PC-9 (cell line): Measurements from ENCODE around the gene IFNL2. TPM values are rescaled to one million over a fixed set of nuclear protein-coding genes. Genes with fewer than 3 reads are reported as not detected.
"Not testable (repeated sequence)": the region's sequence is repeated elsewhere in the genome, so short reads cannot be mapped to it uniquely, and the experiment has no call there.

Source experiments
- Bru-seq: library from RNA; stranded (reverse); fragments of 400-500 nt; gene quantifications from one replicate; lab custom pipeline; 2021; lab: Mats Ljungman, UMichigan
- BruChase-seq, 2 experiments: library from RNA; stranded (reverse); fragments of 400-500 nt; gene quantifications; one replicate each; lab custom pipeline; 2021; lab: Mats Ljungman, UMichigan
- BruUV-seq: library from RNA; stranded (reverse); fragments of 400-500 nt; replicated peaks from 2 replicates; lab custom pipeline; 2021; lab: Mats Ljungman, UMichigan
- CTCF ChIA-PET: fragments of 300-600 bp; sonication (Branson Sonifier 250); formaldehyde crosslinking; loops from one replicate; lab custom pipeline; 2022; ENCODE audit warnings: antibody characterized with exemption; lab: Charles Lee
- POLR2A ChIA-PET: fragments of 300-600 bp; sonication (Branson Sonifier 250); formaldehyde crosslinking; loops from one replicate; lab custom pipeline; 2022; ENCODE audit warnings: antibody characterized with exemption; ENCODE audit not compliant: unreplicated experiment; lab: Charles Lee
- DNase-seq, 2 experiments: peaks; one replicate each; pipeline versions ENCODE4 v3.0.0 to v3.0.0-alpha.2; 2015 to 2022; ENCODE audit warnings: mixed read lengths in 1 of 2
- H2AFZ ChIP-seq: fragments of 200-600 bp; sonication (generic); 2 replicates; pipeline ENCODE4 v1.8.1; 2017; ENCODE audit warnings: antibody characterized with exemption
- H3F3A ChIP-seq: fragments of 200-600 bp; sonication (generic); 2 replicates; pipeline ENCODE4 v1.8.1; 2017; ENCODE audit warnings: antibody characterized with exemption, mild to moderate bottlenecking, low read depth; ENCODE audit not compliant: insufficient read depth
- H3K27ac ChIP-seq: fragments of 200-600 bp; sonication (generic); 2 replicates; pipeline ENCODE4 v1.6.1; 2016; ENCODE audit warnings: mixed run types
- H3K27me3 ChIP-seq: fragments of 200-600 bp; sonication (generic); 2 replicates; pipeline ENCODE4 v1.6.1; 2016; ENCODE audit warnings: low read depth, mixed run types; ENCODE audit not compliant: insufficient read depth
- H3K36me3 ChIP-seq: fragments of 200-600 bp; sonication (generic); 2 replicates; pipeline ENCODE4 v1.6.1; 2016; ENCODE audit warnings: low read depth, mixed run types
- H3K4me1 ChIP-seq: fragments of 200-600 bp; sonication (generic); replicated peaks from 2 replicates; pipeline ENCODE4 v1.6.1; 2016; ENCODE audit warnings: mixed run types; ENCODE audit not compliant: insufficient read depth
- H3K4me2 ChIP-seq: fragments of 200-600 bp; sonication (generic); 2 replicates; pipeline ENCODE4 v1.6.1; 2017; ENCODE audit warnings: mixed run types
- H3K4me3 ChIP-seq: fragments of 200-600 bp; sonication (generic); 2 replicates; pipeline ENCODE4 v1.6.1; 2016; ENCODE audit warnings: mixed run types
- H3K79me2 ChIP-seq: fragments of 200-600 bp; sonication (generic); 2 replicates; pipeline ENCODE4 v1.6.1; 2017; ENCODE audit warnings: low read depth, mixed run types
- H3K9me2 ChIP-seq: fragments of 200-600 bp; sonication (generic); 2 replicates; pipeline ENCODE4 v1.8.1; 2017; ENCODE audit warnings: mild to moderate bottlenecking; ENCODE audit not compliant: insufficient read depth
- H3K9me3 ChIP-seq: fragments of 200-600 bp; sonication (generic); 2 replicates; pipeline ENCODE4 v1.8.1; 2016; ENCODE audit warnings: low read depth; ENCODE audit not compliant: insufficient read depth
- H4K20me1 ChIP-seq: fragments of 200-600 bp; sonication (generic); 2 replicates; pipeline ENCODE4 v1.8.1; 2017; ENCODE audit not compliant: insufficient read depth
- CTCF ChIP-seq: fragments of 200-600 bp; sonication (generic); conservative IDR thresholded peaks from 2 replicates; pipeline ENCODE4 v1.6.1; 2017; ENCODE audit warnings: mixed run types, antibody characterized with exemption, mild to moderate bottlenecking, moderate library complexity
- EZH2 ChIP-seq: fragments of 200-600 bp; sonication (generic); IDR thresholded peaks from 2 replicates; pipeline ENCODE4 v1.8.0; 2017; ENCODE audit warnings: antibody characterized with exemption, low read depth
- intact Hi-C: fragments of 100-400 bp; cut with micrococcal nuclease; formaldehyde crosslinking; loops from one replicate; pipeline ENCODE4 v1.10.0; 2022; ENCODE audit not compliant: unreplicated experiment
- long read RNA-seq: library from polyadenylated mRNA; stranded (forward); transcript quantifications from one replicate; pipeline ENCODE4 v2.0.0, GENCODE V29; 2022
- total RNA-seq: library from RNA; stranded (reverse); gene quantifications from 2 replicates; pipeline ENCODE4 v1.2.3, GENCODE V29; 2021

IFNL2 gene
- total RNA-seq, result not detected in 2 replicates
- not detected for Bru-seq, nascent RNA
- BruChase-seq, experiment 1, labeled RNA remaining after a 2-hour chase, result not detected
- BruChase-seq, experiment 2, labeled RNA remaining after a 6-hour chase, result not detected
- long read RNA-seq, result 0 reads

GRCh38 chr19:39268085-39268484 lies at the start of gene IFNL2:
Gene IFNL2 (plus strand): TSS chr19:39268396. CDS start chr19:39268569, 173 bp downstream.
- H3K36me3 ChIP-seq, H3K4me3 ChIP-seq, H3K9me3 ChIP-seq, H4K20me1 ChIP-seq, H3K9me2 ChIP-seq, H2AFZ ChIP-seq, CTCF ChIA-PET, H3K27me3 ChIP-seq, intact Hi-C loops, DNase-seq, H3K27ac ChIP-seq, H3K4me1 ChIP-seq, H3K79me2 ChIP-seq, H3K4me2 ChIP-seq, BruUV-seq, H3F3A ChIP-seq: not testable (repeated sequence)
- POLR2A ChIA-PET, result interaction anchor here (0.7 kb wide), 1 partner anchor 16 kb away, joined by 3 read pairs; no protein-coding TSS in a partner anchor

DNA sequence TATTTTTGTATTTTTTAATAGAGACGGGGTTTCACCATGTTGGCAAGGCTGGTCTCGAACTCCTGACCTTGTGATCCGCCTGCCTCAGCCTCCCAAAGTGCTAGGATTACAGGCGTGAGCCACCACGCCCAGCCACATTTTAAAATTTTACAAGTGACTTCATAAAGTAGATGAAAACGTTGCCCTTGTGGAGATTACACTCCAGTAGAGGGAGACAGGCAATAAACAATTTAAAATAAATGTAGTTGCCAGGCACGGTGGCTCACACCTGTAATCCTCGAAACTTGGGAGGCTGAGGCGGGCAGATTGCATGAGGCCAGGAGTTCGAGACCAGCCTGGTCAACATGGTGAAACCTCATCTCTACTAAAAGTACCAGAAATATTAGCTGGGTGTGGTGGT lies 49.1 kb upstream of the IFNL2 start:
- H3K9me3 ChIP-seq, H3F3A ChIP-seq, H4K20me1 ChIP-seq, POLR2A ChIA-PET, BruUV-seq, H3K9me2 ChIP-seq, H3K27me3 ChIP-seq, H3K4me2 ChIP-seq, H3K4me1 ChIP-seq, CTCF ChIA-PET, H2AFZ ChIP-seq, H3K27ac ChIP-seq, DNase-seq, intact Hi-C loops, H3K79me2 ChIP-seq, H3K36me3 ChIP-seq, H3K4me3 ChIP-seq: not testable (repeated sequence)

GRCh38 chr19:39223703-39224279 lies 44.4 kb upstream of the IFNL2 start:
- Histone ChIP-seq H3K9me3 (no peaks in the 10 kb centered on the region), H3K36me3 (no peaks in the 10 kb centered on the region), H3K4me3 (no peak overlapping the region), H3K27me3 (no peaks in the 10 kb centered on the region), H3K4me2 (no peak overlapping the region), H3K4me1 (no peaks in the 10 kb centered on the region), H4K20me1 (no peaks in the 10 kb centered on the region), H3K27ac (no peak overlapping the region), H3K79me2 (no peaks in the 10 kb centered on the region), H3F3A (no peaks in the 10 kb centered on the region), H3K9me2 (no peaks in the 10 kb centered on the region), H2AFZ (no peak overlapping the region)
- TF ChIP-seq CTCF (no peak), EZH2 (no peak)
- peak in 1 of 2 experiments; percentile 23 for DNase-seq
- CTCF ChIA-PET, result interaction anchor here (0.6 kb wide), 1 partner anchor 699 kb away, joined by 3 read pairs; no protein-coding TSS in a partner anchor
- POLR2A ChIA-PET, result interaction anchor here (0.6 kb wide), 1 partner anchor 14 kb away, joined by 6 read pairs; no protein-coding TSS in a partner anchor
- BruUV-seq, result no TSS peak
- intact Hi-C loops, result no loop called here

DNA sequence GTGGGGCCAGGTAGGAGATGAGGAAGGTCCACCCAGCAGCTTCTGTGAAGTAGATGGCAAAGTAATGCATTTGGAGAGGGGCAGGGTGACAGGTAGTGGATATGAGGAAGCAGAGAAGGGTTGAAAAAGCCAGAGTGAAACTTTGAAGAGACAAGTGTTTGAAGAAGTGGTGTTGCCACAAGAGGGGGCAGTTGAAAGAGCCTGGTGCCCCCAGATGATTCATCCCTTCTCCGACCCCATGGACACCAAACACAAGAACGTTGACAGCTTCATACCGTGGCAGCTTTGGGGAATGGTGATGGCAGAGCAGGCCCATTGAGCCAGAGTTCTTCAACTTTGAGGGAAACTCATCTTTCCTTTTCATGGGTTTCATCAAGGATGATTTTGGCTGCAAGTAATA lies 43.3 kb upstream of the IFNL2 start:
- CTCF ChIA-PET, result no interaction called here
- no peak overlapping the region for H3K4me3 ChIP-seq
- H3K9me3 ChIP-seq, result no peaks in the 10 kb centered on the region
- no peaks in the 10 kb centered on the region for H3K36me3 ChIP-seq
- H3K4me2 ChIP-seq, result no peak overlapping the region
- no peak overlapping the region for H3K27ac ChIP-seq
- no peaks in the 10 kb centered on the region for H3K4me1 ChIP-seq
- H3K79me2 ChIP-seq, result no peaks in the 10 kb centered on the region
- POLR2A ChIA-PET, result no interaction called here
- H3F3A ChIP-seq, result no peaks in the 10 kb centered on the region
- H3K27me3 ChIP-seq, result no peaks in the 10 kb centered on the region
- intact Hi-C loops, result no loop called here
- BruUV-seq, result no TSS peak
- DNase-seq, result no peak
- no peaks in the 10 kb centered on the region for H3K9me2 ChIP-seq
- no peak overlapping the region for H2AFZ ChIP-seq
- TF ChIP-seq CTCF (no peak), EZH2 (no peak)
- no peaks in the 10 kb centered on the region for H4K20me1 ChIP-seq
